Choroid plexus epithelial cell (primary cell): Measurements from ENCODE around the gene LEFTY1.

Experiments used
- DNase-seq: peaks from one replicate; pipeline ENCODE4 v3.0.0-alpha.2; 2010; ENCODE audit warnings: low read depth
- H3K4me3 ChIP-seq: 2 replicates; pipeline ENCODE4 v1.5.1; 2011; ENCODE audit warnings: low read depth, mild to moderate bottlenecking, control low read depth, low read length, moderate library complexity
- TF ChIP-seq, protein P1 (sequence below): conservative IDR thresholded peaks from 2 replicates; pipeline ENCODE4 v1.5.1; 2011; ENCODE audit warnings: low read depth, mild to moderate bottlenecking, control low read depth, inconsistent platforms, low read length, moderate library complexity

The LEFTY1 gene

DNA sequence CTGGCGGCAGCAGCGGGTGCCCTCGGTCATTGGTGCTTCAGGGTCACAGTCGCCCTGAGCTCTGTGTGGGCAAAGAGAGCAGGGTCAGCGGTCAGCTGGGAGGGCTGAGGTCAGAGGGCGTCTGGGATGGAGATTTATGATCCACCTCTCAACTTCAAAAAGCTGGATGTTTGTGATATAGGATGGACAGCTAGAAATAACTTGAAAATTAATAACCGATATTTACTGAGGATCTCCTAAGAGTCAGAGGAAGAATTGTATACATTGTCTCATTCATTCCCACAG lies 2.0 kb downstream of the LEFTY1 start:
- TF ChIP-seq, protein P1, sequence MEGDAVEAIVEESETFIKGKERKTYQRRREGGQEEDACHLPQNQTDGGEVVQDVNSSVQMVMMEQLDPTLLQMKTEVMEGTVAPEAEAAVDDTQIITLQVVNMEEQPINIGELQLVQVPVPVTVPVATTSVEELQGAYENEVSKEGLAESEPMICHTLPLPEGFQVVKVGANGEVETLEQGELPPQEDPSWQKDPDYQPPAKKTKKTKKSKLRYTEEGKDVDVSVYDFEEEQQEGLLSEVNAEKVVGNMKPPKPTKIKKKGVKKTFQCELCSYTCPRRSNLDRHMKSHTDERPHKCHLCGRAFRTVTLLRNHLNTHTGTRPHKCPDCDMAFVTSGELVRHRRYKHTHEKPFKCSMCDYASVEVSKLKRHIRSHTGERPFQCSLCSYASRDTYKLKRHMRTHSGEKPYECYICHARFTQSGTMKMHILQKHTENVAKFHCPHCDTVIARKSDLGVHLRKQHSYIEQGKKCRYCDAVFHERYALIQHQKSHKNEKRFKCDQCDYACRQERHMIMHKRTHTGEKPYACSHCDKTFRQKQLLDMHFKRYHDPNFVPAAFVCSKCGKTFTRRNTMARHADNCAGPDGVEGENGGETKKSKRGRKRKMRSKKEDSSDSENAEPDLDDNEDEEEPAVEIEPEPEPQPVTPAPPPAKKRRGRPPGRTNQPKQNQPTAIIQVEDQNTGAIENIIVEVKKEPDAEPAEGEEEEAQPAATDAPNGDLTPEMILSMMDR: no peak
- H3K4me3 ChIP-seq: no peak overlapping the region
- no peak for DNase-seq

GRCh38 chr1:225886159-225887029 lies 2.6 kb downstream of the LEFTY1 start:
- no peak overlapping the region for H3K4me3 ChIP-seq
- no peak for DNase-seq

DNA sequence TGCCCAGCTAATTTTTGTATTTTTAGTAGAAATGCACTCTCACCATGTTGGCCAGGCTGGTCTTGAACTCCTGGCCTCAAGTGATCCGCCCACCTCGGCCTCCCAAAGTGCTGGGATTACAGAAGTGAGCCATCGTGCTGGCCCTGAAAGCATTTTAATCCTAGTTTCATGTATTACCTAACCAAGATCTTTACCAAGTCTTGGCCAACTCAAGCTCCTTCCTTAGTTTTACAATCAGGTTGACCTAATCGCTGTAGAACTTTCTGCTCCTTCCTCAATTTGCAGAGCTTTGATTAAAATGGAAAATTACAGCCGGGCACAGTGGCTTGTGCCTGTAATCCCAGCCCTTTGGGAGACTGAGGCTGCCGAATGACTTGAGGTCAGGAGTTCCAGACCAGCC lies 3.6 kb downstream of the LEFTY1 start:
- H3K4me3 ChIP-seq: no peak overlapping the region
- DNase-seq: no peak
- TF ChIP-seq, protein P1: no peak

More at GRCh38 chr1:225886159-225887029, 2.6 kb downstream of the LEFTY1 start:
- TF ChIP-seq, protein P1: no peak

GRCh38 chr1:225883616-225884265 lies 5.2 kb downstream of the LEFTY1 start:
- H3K4me3 ChIP-seq: no peak overlapping the region
- TF ChIP-seq, protein P1: no peak
- DNase-seq: no peak

DNA sequence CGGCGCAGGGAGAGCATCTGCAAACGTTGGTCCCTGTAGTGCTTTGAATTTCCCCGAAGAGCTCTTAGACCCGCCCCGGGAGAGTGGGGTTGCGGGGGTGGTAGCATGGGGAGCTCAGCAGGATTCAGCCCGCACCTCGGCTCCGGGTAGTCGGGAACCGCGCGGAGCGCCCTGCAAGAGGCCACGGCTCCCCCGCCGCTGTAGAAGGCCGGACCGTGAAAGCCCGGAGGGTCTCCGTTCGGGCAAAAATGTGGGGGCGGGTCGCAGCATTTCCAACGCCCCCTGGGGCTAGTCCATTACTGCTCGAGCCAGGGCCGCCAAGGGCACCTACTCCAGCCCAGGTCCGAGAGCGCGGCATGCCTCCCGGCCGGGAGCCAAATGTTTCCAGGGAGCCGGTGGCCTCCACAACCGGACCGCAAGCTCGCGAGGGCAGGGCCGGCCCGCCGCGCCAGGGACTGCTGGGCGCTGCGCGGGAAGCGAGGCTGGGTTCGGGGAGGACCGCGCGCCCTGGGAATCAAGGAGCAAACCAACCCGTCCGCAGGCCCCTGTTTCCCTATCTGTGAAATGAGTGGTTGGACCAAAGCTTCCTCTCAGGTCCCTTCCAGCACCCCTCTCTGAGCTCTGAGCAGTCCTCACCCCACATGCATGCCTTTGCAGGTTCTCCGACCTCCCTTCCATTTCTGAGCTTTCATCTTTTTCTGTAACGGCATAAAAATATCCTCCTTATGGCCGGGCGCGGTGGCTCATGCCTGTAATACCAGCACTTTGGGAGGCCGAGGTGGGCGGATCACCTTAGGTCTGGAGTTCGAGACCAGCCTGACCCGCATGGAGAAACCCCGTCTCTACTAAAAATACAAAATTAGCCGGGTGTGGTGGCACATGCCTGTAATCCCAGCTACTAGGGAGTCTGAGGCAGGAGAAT lies 6.0 kb downstream of the LEFTY1 start:
- TF ChIP-seq, protein P1: no peak
- peak; percentile 39 for DNase-seq
- H3K4me3 ChIP-seq: peak overlapping the region; percentile 95

DNA sequence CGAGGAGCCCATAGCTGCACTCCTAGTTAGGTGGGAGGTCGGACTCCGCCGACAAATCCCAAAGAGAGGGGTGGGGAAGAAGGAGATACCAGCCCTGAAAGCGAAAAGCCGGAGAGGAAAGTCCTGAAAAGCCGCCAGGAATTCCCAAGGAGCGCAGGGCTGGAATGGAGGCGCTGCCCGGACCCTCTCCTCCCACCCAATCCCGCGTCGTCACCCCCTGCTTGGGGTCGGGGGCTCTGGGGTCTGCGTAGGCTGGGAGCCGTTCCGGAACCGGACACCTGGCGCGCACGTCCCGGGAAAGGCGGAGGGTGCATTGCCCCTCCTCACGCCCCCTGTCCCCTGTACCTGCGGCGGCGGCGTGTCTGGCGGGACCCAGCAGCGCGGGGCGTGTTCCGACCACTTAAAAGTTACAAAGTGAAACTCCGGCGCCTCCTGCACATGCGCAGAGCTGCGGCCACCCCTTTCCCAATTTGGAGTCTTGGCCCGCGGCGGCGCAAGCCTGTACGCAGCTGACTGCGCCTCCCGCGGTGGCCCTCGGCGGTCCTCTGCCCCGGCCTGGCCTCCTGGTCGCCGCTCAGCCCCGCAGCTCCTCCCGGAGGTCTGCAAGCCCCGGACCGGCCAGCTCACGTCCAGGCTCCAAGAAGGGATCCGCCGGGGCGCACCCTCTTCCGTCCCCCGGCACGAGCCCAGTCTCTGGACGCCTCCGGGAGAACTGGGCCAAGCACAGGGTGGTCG lies 6.8 kb downstream of the LEFTY1 start, which contains the start of gene TMEM63A:
TSS of gene TMEM63A (minus strand) at position 422 of the 735 bp plus-strand sequence. CDS start 4,800 bp downstream, outside the sequence.
- TF ChIP-seq, protein P1: no peak
- DNase-seq: peak; percentile 79
- H3K4me3 ChIP-seq: peak within 1 kb of the TSS; percentile 95
